ENCODE results near the gene SLC13A3.

SLC13A3 gene

DNA sequence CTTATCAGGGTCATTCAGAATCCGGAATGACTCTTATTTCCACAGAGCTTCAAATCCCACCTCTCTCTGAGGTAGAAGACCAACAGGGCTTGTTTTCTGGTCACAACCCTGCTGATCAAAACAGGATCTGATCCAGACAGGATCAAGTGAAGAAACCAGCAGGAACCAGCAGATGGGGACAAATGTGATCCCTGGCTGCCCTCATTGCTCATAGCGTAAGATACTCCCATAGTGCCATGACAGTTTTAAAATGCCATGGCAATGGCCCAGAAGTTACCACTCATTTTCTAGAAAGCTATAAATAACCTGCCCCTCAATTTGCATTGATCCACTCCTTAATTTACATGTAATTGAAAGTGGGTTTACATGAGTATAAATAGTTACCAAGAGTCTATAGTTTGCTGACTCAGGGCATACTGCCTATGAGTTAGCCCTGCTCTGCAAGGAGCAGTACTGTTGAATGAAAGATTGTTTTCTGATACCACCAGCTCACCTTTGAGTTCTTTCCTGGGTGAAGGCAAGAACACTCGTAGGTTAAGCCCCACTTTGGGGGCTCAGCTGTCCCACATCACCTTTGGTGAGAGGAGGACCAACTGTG lies 131.7 kb downstream of the SLC13A3 start:
- DNase-seq: no peak

DNA sequence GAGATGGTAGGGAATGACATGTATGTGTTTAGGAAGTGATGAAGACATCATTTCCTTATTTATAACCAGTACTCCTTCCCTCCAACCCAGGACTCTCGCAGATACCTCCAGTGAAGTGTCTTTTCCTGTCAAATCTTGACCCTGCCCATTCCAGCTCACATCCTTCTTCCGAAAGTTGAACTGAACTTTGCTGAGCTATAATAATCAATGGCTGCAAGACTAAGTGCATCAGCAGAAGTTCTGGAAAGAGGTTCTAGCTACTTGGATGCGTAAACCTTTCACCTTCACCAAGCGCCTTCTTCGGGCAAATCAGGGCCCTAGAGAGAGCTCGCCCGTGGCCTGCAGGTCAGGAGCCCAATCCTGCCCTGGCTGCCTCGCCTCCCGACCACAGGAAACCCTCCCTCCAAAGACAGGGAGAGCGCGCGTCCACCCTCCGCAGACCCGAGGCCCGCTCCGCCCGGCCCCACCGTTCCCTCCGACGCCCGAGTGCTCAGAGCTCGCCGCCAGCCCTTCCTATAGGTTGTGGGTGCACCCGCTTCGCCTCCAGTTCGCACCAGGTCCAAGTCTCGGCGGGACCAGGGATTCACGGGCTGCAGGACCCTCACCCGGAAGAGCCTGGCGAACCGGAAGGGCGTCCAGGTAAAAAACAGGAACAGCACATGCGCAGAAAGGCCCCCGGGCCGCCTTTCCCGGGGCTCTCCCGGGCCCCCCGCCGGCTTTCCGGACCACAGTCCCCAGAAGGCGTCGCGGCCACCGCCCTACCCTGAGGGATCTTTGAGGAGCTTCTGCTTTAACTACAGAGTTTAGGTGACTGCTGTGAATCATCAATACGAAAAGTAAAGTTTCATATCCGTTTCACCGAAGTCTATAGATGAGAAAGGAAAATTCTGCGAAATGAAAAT lies 138.1 kb downstream of the SLC13A3 start, which contains the start of gene ZNF334:
ZNF334 (minus strand) TSS at position 617 of the 902 bp plus-strand sequence. CDS start 1,457 bp downstream, outside the sequence.
- DNase-seq: peak; percentile 74

DNA sequence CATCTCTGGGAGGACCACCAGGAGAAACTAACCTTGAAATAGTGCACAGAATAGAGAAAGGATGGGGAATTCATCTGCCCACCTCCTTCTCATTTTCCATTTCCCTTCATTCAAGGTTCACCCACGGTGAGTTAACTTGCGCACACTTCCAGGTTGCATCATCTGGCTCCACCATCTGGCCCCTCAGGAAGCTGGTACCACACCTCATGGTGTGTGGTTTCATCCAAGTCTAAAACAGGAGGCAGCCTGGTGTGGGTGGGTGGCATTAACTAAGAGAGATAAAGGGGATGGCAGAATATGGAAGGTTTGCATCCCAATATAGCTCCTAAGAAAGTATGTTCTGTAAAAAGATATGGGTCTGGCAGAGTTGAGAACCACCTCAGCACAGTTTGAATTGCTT lies 141.7 kb downstream of the SLC13A3 start:
- DNase-seq: no peak

Data from stimulated activated CD4-positive, alpha-beta T cell treated with anti-CD3 and anti-CD28 coated beads, Interleukin-15, amount 100 ng/mL, for 24 hours (primary cell).